NCI-H2227 treated with DMSO at 0.1 percent for 48 hours (cell line): Measurements from ENCODE around the gene RELB.
"Not testable (repeated sequence)": the region's sequence is repeated elsewhere in the genome, so short reads cannot be mapped to it uniquely, and the experiment has no call there.

Experiments
- DNase-seq: peaks from one replicate; lab custom pipeline; 2025; lab: John Stamatoyannopoulos, UW

The RELB gene

GRCh38 chr19:44987148-44987675 lies 14.1 kb upstream of the RELB start:
- no peak for DNase-seq

GRCh38 chr19:44988273-44988672 lies 13.0 kb upstream of the RELB start:
- DNase-seq: no peak

GRCh38 chr19:44988896-44989556 lies 12.2 kb upstream of the RELB start:
- DNase-seq: peak; percentile 4

- no peak for DNase-seq
Observed at GRCh38 chr19:44990459-44990858, 10.8 kb upstream of the RELB start.

GRCh38 chr19:44990966-44991365 lies 10.3 kb upstream of the RELB start:
- no peak for DNase-seq

- DNase-seq: no peak
Observed at GRCh38 chr19:44992336-44993163, 8.7 kb upstream of the RELB start.

GRCh38 chr19:44993526-44993925 lies 7.7 kb upstream of the RELB start:
- no peak for DNase-seq

- DNase-seq: no peak
Observed at GRCh38 chr19:44993926-44994537, 7.2 kb upstream of the RELB start.

GRCh38 chr19:44998025-44998424 lies 3.2 kb upstream of the RELB start:
- DNase-seq: no peak

GRCh38 chr19:44999131-44999925 lies 1.9 kb upstream of the RELB start:
- not testable (repeated sequence) for DNase-seq

- not testable (repeated sequence) for DNase-seq
Observed at GRCh38 chr19:45000665-45001064, 599 bp upstream of the RELB start.

GRCh38 chr19:45003485-45003884 lies 2.2 kb downstream of the RELB start:
- no peak for DNase-seq

GRCh38 chr19:45005787-45006186 lies 4.5 kb downstream of the RELB start:
- DNase-seq: no peak

GRCh38 chr19:45008552-45008951 lies 7.3 kb downstream of the RELB start:
- DNase-seq: no peak

- no peak for DNase-seq
Observed at GRCh38 chr19:45009625-45010255, 8.5 kb downstream of the RELB start.

GRCh38 chr19:45010306-45010705 lies 9.0 kb downstream of the RELB start:
- DNase-seq: no peak

GRCh38 chr19:45011959-45012358 lies 10.7 kb downstream of the RELB start:
- DNase-seq: no peak

- DNase-seq: peak; percentile 11
Observed at GRCh38 chr19:45016388-45017314, 15.4 kb downstream of the RELB start.

- no peak for DNase-seq
Observed at GRCh38 chr19:45019187-45019586, 17.9 kb downstream of the RELB start.

GRCh38 chr19:45020071-45020470 lies 18.8 kb downstream of the RELB start:
- no peak for DNase-seq
